Ascending aorta (tissue), 2 donors: ENCODE data around the gene PPP1R1C. TPM values are rescaled to one million over a fixed set of nuclear protein-coding genes. Genes with fewer than 3 reads are reported as not detected.

Source experiments
- DNase-seq, 2 donors: peaks; one replicate each; pipeline ENCODE4 v3.0.0-alpha.2; 2019; ENCODE audit warnings: low spot score in 2 of 2
- H3K27ac ChIP-seq, 2 donors: fragments of 200-600 bp; sonication (generic); one replicate each; pipeline ENCODE4 v1.5.1; 2016 to 2017; ENCODE audit warnings: mild to moderate bottlenecking in 1 of 2
- H3K27me3 ChIP-seq: fragments of 200-600 bp; sonication (generic); one replicate; pipeline ENCODE4 v1.5.1; 2017
- H3K36me3 ChIP-seq, 2 donors: fragments of 200-600 bp; sonication (generic); one replicate each; pipeline ENCODE4 v1.5.1; 2016
- H3K4me1 ChIP-seq, 2 donors: fragments of 200-600 bp; sonication (generic); one replicate each; pipeline ENCODE4 v1.5.1; 2016 to 2017; ENCODE audit warnings: mild to moderate bottlenecking in 1 of 2
- H3K4me3 ChIP-seq, 2 donors: fragments of 200-600 bp; sonication (generic); one replicate each; pipeline ENCODE4 v1.5.1; 2016 to 2017; ENCODE audit warnings: mild to moderate bottlenecking in 1 of 2
- H3K9me3 ChIP-seq, 2 donors: fragments of 200-600 bp; sonication (generic); one replicate each; pipeline ENCODE4 v1.5.1; 2016
- CTCF ChIP-seq, 3 experiments: fragments of 200-600 bp in 2 of 3; fragments of 450-650 bp in 1 of 3; sonication (generic) in 2 of 3; IDR thresholded peaks; one replicate each; pipeline ENCODE4 v1.5.1; 2016 to 2019; ENCODE audit warnings: antibody characterized with exemption in 3 of 3, mild to moderate bottlenecking in 1 of 3, moderate library complexity in 1 of 3
- intact Hi-C: fragments of 100-400 bp; cut with DNase I; formaldehyde crosslinking; loops from one replicate; pipeline ENCODE4 v1.15.1; 2023
- total RNA-seq: library from RNA; depleted of rRNA; stranded (reverse); fragments of >200 nt; gene quantifications from one replicate; pipeline ENCODE4 v1.1.0, GENCODE V29; 2016

Gene PPP1R1C
- total RNA-seq, 1 donor from 2014 or later: not detected

GRCh38 chr2:182088681-182089320 is 103.1 kb downstream of the PPP1R1C start:
- intact Hi-C loops: no loop called here
- DNase-seq: no peak
- no peak for TF ChIP-seq CTCF (IDR thresholded peaks at IDR 0.05)

GRCh38 chr2:182090486-182090885 is 104.8 kb downstream of the PPP1R1C start:
- H3K36me3 ChIP-seq: no peaks in the 10 kb centered on the region
- no peak overlapping the region for H3K4me3 ChIP-seq
- intact Hi-C loops: no loop called here
- no peaks in the 10 kb centered on the region for H3K27me3 ChIP-seq
- no peak for TF ChIP-seq CTCF (IDR thresholded peaks at IDR 0.05)
- no peaks in the 10 kb centered on the region for H3K9me3 ChIP-seq
- H3K4me1 ChIP-seq: no peaks in the 10 kb centered on the region
- DNase-seq: no peak
- no peak overlapping the region for H3K27ac ChIP-seq

More at GRCh38 chr2:182088681-182089320, 103.1 kb downstream of the PPP1R1C start:
- Histone ChIP-seq H3K4me1 (no peaks in the 10 kb centered on the region), H3K36me3 (no peaks in the 10 kb centered on the region), H3K27ac (no peak overlapping the region), H3K27me3 (no peaks in the 10 kb centered on the region), H3K4me3 (no peak overlapping the region), H3K9me3 (no peaks in the 10 kb centered on the region)

- Histone ChIP-seq H3K4me1 (no peaks in the 10 kb centered on the region), H3K4me3 (no peak overlapping the region), H3K9me3 (no peaks in the 10 kb centered on the region), H3K27ac (no peak overlapping the region), H3K36me3 (no peaks in the 10 kb centered on the region), H3K27me3 (no peaks in the 10 kb centered on the region)
- no peak for DNase-seq
- no peak for TF ChIP-seq CTCF (IDR thresholded peaks at IDR 0.05)
- intact Hi-C loops: no loop called here
These were observed 112.0 kb downstream of the PPP1R1C start for GRCh38 chr2:182097571-182098164.

- Histone ChIP-seq H3K36me3 (no peaks in the 10 kb centered on the region), H3K9me3 (no peaks in the 10 kb centered on the region), H3K27ac (no peak overlapping the region), H3K4me3 (no peak overlapping the region), H3K4me1 (no peaks in the 10 kb centered on the region), H3K27me3 (no peaks in the 10 kb centered on the region)
- no peak for DNase-seq
- TF ChIP-seq CTCF (IDR thresholded peaks at IDR 0.05): no peak
- intact Hi-C loops: no loop called here
These were observed 113.0 kb downstream of the PPP1R1C start for GRCh38 chr2:182098648-182099047.

GRCh38 chr2:182101263-182101662 is 115.6 kb downstream of the PPP1R1C start:
- Histone ChIP-seq H3K27me3 (no peaks in the 10 kb centered on the region), H3K9me3 (no peaks in the 10 kb centered on the region), H3K36me3 (no peaks in the 10 kb centered on the region), H3K27ac (no peak overlapping the region), H3K4me3 (no peak overlapping the region), H3K4me1 (no peaks in the 10 kb centered on the region)
- TF ChIP-seq CTCF (IDR thresholded peaks at IDR 0.05): no peak
- intact Hi-C loops: no loop called here
- DNase-seq: no peak
